BLaER1 (cell line): ENCODE data around the gene ACOT11.

ENCODE experiments used
- H3K27ac ChIP-seq: shearing (Covaris generic); formaldehyde crosslinking; 2 replicates; pipeline ENCODE4 v1.8.1; 2022
- H3K27me3 ChIP-seq: shearing (Covaris generic); formaldehyde crosslinking; 2 replicates; pipeline ENCODE4 v1.8.1; 2022
- H3K36me3 ChIP-seq: shearing (Covaris generic); formaldehyde crosslinking; 2 replicates; pipeline ENCODE4 v1.8.1; 2022
- H3K4me1 ChIP-seq: shearing (Covaris generic); formaldehyde crosslinking; 2 replicates; pipeline ENCODE4 v1.8.1; 2022
- H3K4me2 ChIP-seq: shearing (Covaris generic); formaldehyde crosslinking; 2 replicates; pipeline ENCODE4 v1.8.1; 2022
- H3K4me3 ChIP-seq: shearing (Covaris generic); formaldehyde crosslinking; 2 replicates; pipeline ENCODE4 v1.8.1; 2022
- H3K9ac ChIP-seq: shearing (Covaris generic); formaldehyde crosslinking; 2 replicates; pipeline ENCODE4 v1.8.1; 2022
- H3K9me3 ChIP-seq: shearing (Covaris generic); formaldehyde crosslinking; 2 replicates; pipeline ENCODE4 v1.8.1; 2022
- H4K20me1 ChIP-seq: shearing (Covaris generic); formaldehyde crosslinking; 2 replicates; pipeline ENCODE4 v1.8.1; 2022
- Cebpa-rat ChIP-seq: shearing (Covaris generic); IDR thresholded peaks from 2 replicates; pipeline ENCODE4 v1.8.1; 2022

Gene ACOT11

GRCh38 chr1:54548389-54549044 lies 489 bp downstream of the ACOT11 start:
- Histone ChIP-seq H4K20me1 (no peaks in the 10 kb centered on the region), H3K9me3 (no peaks in the 10 kb centered on the region), H3K4me2 (peak overlapping the region; percentile 76), H3K4me3 (no peak overlapping the region), H3K27me3 (no peaks in the 10 kb centered on the region), H3K36me3 (no peaks in the 10 kb centered on the region), H3K27ac (no peak overlapping the region), H3K9ac (no peak overlapping the region), H3K4me1 (peaks cover 25% of the 10 kb centered on the region)
- no peak for TF ChIP-seq Cebpa-rat

- no peak overlapping the region for H3K4me2 ChIP-seq
These were observed 1.3 kb downstream of the ACOT11 start for GRCh38 chr1:54549181-54549924.

GRCh38 chr1:54551891-54552290 lies 3.9 kb downstream of the ACOT11 start:
- H3K9me3 ChIP-seq, result peaks cover 19% of the 10 kb centered on the region
- H3K27me3 ChIP-seq, result no peaks in the 10 kb centered on the region
- no peak overlapping the region for H3K4me3 ChIP-seq
- H3K9ac ChIP-seq, result no peak overlapping the region
- H3K4me2 ChIP-seq, result no peak overlapping the region
- no peak overlapping the region for H3K27ac ChIP-seq
- H3K36me3 ChIP-seq, result no peaks in the 10 kb centered on the region
- H3K4me1 ChIP-seq, result peaks cover 15% of the 10 kb centered on the region
- TF ChIP-seq Cebpa-rat, result no peak
- no peaks in the 10 kb centered on the region for H4K20me1 ChIP-seq

More at GRCh38 chr1:54549181-54549924, 1.3 kb downstream of the ACOT11 start:
- Histone ChIP-seq H3K27me3 (no peaks in the 10 kb centered on the region), H3K4me1 (peaks cover 25% of the 10 kb centered on the region), H3K4me3 (no peak overlapping the region), H3K9me3 (no peaks in the 10 kb centered on the region), H3K27ac (no peak overlapping the region), H3K9ac (no peak overlapping the region), H4K20me1 (no peaks in the 10 kb centered on the region), H3K36me3 (no peaks in the 10 kb centered on the region)
- TF ChIP-seq Cebpa-rat, result no peak

- H3K27me3 ChIP-seq, result no peaks in the 10 kb centered on the region
- no peak overlapping the region for H3K27ac ChIP-seq
- H3K9ac ChIP-seq, result no peak overlapping the region
- H3K4me2 ChIP-seq, result no peak overlapping the region
- no peaks in the 10 kb centered on the region for H4K20me1 ChIP-seq
- H3K4me1 ChIP-seq, result peaks cover 5% of the 10 kb centered on the region; the same call in 1 of the 2 replicates
- no peak for TF ChIP-seq Cebpa-rat
- H3K4me3 ChIP-seq, result no peak overlapping the region
- peaks cover 19% of the 10 kb centered on the region for H3K9me3 ChIP-seq
- H3K36me3 ChIP-seq, result no peaks in the 10 kb centered on the region
These were observed 5.7 kb downstream of the ACOT11 start for GRCh38 chr1:54553602-54554313.

GRCh38 chr1:54556110-54556509 lies 8.1 kb downstream of the ACOT11 start:
- peaks cover 19% of the 10 kb centered on the region for H3K9me3 ChIP-seq
- H3K4me2 ChIP-seq, result no peak overlapping the region
- H3K36me3 ChIP-seq, result no peaks in the 10 kb centered on the region
- H3K4me1 ChIP-seq, result peaks cover 5% of the 10 kb centered on the region; the same call in 1 of the 2 replicates
- no peak for TF ChIP-seq Cebpa-rat
- no peaks in the 10 kb centered on the region for H3K27me3 ChIP-seq
- H4K20me1 ChIP-seq, result no peaks in the 10 kb centered on the region
- H3K27ac ChIP-seq, result no peak overlapping the region
- H3K9ac ChIP-seq, result no peak overlapping the region
- no peak overlapping the region for H3K4me3 ChIP-seq

- Histone ChIP-seq H3K27me3 (no peaks in the 10 kb centered on the region), H3K4me1 (peaks cover 5% of the 10 kb centered on the region; the same call in 1 of the 2 replicates), H3K36me3 (no peaks in the 10 kb centered on the region), H3K4me2 (0 out of 2 replicates have a peak overlapping the region, but pooled peaks have one; percentile 22), H3K9ac (no peak overlapping the region), H3K27ac (no peak overlapping the region), H3K9me3 (peaks cover 19% of the 10 kb centered on the region), H3K4me3 (no peak overlapping the region), H4K20me1 (no peaks in the 10 kb centered on the region)
- no peak for TF ChIP-seq Cebpa-rat
These were observed 9.8 kb downstream of the ACOT11 start for GRCh38 chr1:54557671-54558355.

- H3K27me3 ChIP-seq, result no peaks in the 10 kb centered on the region
- peaks cover 5% of the 10 kb centered on the region; the same call in 1 of the 2 replicates for H3K4me1 ChIP-seq
- no peaks in the 10 kb centered on the region for H4K20me1 ChIP-seq
- H3K4me2 ChIP-seq, result no peak overlapping the region
- H3K4me3 ChIP-seq, result no peak overlapping the region
- H3K36me3 ChIP-seq, result no peaks in the 10 kb centered on the region
- H3K9me3 ChIP-seq, result peaks cover 19% of the 10 kb centered on the region
- no peak for TF ChIP-seq Cebpa-rat
- no peak overlapping the region for H3K27ac ChIP-seq
- no peak overlapping the region for H3K9ac ChIP-seq
These were observed 10.5 kb downstream of the ACOT11 start for GRCh38 chr1:54558434-54559030.

- Histone ChIP-seq H3K27ac (no peak overlapping the region), H3K27me3 (no peaks in the 10 kb centered on the region), H3K4me2 (no peak overlapping the region), H3K9me3 (peaks cover 19% of the 10 kb centered on the region), H3K9ac (no peak overlapping the region), H3K4me1 (peaks cover 5% of the 10 kb centered on the region; the same call in 1 of the 2 replicates), H4K20me1 (no peaks in the 10 kb centered on the region), H3K4me3 (no peak overlapping the region), H3K36me3 (no peaks in the 10 kb centered on the region)
- TF ChIP-seq Cebpa-rat, result no peak
These were observed 11.1 kb downstream of the ACOT11 start for GRCh38 chr1:54559111-54559548.

GRCh38 chr1:54559771-54560231 lies 11.8 kb downstream of the ACOT11 start:
- Histone ChIP-seq H3K27ac (no peak overlapping the region), H3K4me1 (peaks cover 5% of the 10 kb centered on the region; the same call in 1 of the 2 replicates), H3K36me3 (no peaks in the 10 kb centered on the region), H3K4me2 (no peak overlapping the region), H3K9ac (no peak overlapping the region), H3K9me3 (peaks cover 19% of the 10 kb centered on the region), H3K27me3 (no peaks in the 10 kb centered on the region), H4K20me1 (no peaks in the 10 kb centered on the region), H3K4me3 (no peak overlapping the region)
- TF ChIP-seq Cebpa-rat, result no peak
